CD4-positive, alpha-beta T cell treated with Interleukin-17A for 1 hour (primary cell): ENCODE results near the gene LAMA5.

Experiments
- DNase-seq: peaks from one replicate; pipeline ENCODE4 v3.0.0-alpha.2; 2020

Gene LAMA5

DNA sequence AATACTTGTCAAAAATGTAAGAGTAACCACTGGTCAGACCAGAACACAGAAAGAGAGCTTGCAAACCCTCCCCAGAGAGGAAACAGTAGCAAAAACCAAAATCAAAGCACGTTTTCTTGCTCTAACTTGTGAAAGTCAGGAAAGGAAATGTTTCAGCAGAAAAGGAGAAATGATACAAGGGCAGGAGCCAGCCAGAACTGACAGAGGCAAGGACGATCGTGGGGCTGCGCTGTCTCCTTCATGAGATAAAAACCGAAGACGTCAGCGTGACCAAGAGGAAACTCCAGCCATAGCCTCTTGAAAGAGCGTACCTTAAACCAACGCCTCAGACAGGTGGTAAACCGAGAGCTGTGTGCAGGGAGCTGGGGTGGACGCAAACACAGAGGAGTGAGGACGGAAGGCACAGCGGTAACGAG, 27.5 kb downstream of the LAMA5 start:
- no peak for DNase-seq

DNA sequence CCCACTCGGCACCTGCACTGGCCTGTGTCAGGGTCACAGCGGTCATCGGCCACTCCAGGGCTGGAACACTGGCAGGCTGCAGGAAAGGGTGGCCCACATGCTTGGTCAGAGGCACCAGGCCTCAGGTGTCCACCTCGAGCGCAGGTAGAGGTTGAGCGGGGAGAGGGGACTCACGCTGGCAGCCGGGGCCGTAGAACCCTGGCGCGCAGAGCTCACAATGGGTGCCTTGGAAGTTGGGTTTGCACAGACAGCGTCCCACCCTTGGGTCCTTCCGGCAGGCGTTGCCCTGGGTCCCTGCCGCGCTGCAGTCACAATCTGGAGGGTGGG, 28.9 kb downstream of the LAMA5 start:
- DNase-seq, result no peak

DNA sequence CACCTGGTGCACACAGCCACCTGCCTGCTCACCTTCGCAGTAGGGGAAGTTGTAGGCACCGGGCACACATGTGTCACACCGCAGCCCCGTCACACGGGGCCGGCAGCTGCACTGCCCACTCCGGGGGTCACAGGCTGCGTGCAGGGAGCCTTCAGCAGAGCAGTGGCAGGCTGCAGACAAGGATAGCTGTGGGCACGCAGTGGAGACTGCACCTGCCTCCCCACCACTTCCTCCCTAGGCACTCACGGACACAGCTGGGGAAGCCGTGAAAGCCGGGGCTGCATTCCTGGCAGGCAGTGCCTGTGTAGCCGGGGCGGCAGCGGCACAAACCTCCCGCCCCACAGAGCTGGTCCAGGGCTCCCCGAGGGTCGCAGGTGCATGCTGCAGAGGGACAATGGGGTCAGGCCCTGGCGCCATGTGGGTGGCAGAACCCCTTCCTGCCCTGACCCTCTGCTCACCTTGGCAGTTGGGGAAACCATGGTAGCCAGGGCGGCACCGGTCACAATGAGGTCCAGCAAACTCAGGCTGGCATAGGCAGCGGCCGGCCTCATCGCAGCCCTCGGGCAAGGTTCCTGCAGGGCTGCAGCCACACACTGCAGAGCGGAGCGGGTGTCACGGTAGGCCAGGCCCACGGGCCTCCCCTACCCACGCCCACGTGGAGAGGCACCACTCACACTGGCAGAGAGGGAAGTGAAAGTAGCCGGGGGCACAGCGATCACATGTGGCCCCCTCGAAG, 29.4 kb downstream of the LAMA5 start:
- DNase-seq, result no peak

DNA sequence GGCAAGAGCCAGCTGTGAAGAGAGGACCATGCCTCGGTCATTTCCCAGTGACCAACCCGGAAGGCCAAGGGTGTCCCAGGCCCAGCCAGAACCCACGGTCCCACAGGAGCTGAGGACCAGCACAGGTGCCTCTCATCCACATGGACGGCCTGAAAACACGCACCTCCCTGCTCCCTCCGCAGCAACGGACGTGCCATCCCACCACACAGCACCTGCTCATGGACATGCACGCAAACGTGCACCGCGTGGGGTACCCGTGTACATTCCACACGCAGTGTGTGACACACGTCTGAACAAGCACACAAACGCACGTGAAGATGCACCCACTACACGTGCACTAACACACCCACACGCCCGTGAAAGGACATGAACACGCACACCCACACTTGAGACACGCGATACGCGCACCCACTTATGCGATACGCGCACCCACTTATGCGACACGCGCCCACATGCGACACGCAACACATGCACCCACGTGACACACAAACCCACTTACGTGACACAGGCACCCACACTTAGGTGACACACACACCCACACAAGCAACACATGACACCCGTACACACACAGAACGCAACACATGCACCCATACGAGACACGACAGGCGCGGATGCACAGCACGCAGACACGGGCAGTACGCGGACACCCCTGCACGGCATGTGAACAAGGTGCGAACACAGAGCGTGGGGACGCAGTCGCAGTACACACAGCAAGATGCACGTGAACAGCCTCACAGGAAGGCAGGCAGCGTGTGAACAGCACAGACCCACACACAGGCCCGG, 30.1 kb downstream of the LAMA5 start:
- DNase-seq, result no peak

DNA sequence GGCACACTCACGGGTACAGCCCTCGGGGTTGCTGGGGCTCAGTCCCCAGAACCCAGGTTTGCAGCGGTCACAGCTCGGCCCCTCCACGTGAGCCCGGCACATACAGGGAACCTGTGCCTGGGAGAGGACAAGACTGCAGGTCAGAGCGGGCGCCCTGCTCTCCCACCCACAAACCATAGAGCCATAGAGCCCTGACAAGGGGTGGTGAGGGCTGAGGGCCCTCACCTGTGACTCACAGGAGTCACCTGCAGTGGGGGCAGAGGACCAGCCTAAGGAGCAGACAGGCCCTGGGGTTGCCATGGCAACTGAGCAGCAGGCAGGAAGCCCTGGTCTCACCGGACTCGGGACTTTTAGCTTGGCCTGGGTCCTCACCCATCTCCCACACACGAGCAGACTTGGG, 30.8 kb downstream of the LAMA5 start:
- no peak for DNase-seq

DNA sequence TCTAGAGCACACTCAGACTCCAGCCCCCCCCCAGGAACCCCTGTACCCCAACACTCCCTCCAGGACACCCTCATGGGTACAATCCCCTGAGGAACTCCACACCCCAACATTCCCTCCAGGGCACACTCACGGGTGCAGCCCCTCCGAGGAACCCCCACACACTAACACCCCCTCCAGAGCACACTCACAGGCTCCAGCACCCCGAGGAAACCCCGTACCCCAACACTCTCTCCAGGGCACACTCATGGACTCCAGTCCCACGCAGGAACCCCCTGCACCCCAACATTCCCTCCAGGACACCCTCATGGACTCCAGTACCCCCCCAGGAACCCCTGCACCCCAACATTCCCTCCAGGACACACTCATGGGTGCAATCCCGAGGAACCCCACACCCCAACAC, 31.6 kb downstream of the LAMA5 start:
- no peak for DNase-seq

DNA sequence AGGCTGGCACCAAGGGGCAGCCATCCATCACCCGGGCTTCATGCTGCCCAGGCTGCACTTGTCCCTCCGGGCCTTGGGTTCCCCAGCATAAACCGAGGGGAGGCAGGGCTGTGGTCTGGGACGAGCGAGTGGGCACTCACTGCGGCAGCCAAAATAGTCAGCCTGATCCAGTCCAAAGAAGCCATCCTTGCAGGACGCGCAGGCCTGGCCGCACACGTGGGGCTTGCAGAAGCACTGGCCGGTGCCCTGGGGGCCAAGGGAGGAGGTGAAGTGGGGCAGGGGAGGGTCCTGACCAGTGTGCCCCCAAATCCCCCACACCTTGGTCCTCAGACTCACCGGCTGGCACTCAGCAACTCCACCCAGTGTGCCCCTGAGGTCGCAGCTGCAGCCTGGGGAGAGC, 32.2 kb downstream of the LAMA5 start:
- no peak for DNase-seq

DNA sequence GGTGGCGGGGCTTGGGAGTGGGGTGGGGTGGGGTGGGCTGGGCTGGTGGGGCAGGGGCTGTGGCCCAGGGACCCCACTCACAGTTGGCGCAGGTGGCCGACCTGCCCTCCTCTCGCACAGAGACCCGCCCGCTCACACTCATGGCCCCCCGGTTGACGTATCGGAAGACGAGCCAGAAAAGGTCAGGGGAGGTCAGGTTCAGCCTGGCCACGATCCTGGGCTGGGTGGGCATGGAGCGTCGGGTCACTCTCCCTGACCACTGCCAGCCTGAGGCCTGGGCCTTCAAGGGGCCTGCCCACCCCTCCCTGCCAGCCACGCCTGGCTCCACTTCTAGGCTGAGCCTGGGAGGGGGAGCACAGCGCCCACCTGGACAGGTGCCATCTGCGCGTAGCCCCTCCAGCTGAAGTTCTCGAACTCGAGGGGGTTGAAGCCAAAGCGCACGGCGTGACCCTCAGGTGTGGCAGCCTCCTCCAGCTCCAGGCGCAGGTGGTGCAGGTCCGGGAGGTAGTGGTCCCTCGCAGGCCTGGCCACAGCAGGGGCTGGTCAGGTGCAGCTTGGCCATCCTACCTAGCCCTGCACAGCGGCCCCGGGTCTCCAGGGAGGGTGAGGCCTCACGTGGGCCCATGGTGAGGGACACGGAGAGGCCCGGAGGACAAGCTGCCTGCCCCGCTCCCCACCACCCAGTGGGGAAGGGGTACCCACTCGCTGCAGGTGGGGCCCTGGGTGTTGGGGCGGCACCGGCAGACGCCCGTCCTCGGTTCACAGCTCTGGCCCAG, 33.1 kb downstream of the LAMA5 start:
- DNase-seq, result no peak

DNA sequence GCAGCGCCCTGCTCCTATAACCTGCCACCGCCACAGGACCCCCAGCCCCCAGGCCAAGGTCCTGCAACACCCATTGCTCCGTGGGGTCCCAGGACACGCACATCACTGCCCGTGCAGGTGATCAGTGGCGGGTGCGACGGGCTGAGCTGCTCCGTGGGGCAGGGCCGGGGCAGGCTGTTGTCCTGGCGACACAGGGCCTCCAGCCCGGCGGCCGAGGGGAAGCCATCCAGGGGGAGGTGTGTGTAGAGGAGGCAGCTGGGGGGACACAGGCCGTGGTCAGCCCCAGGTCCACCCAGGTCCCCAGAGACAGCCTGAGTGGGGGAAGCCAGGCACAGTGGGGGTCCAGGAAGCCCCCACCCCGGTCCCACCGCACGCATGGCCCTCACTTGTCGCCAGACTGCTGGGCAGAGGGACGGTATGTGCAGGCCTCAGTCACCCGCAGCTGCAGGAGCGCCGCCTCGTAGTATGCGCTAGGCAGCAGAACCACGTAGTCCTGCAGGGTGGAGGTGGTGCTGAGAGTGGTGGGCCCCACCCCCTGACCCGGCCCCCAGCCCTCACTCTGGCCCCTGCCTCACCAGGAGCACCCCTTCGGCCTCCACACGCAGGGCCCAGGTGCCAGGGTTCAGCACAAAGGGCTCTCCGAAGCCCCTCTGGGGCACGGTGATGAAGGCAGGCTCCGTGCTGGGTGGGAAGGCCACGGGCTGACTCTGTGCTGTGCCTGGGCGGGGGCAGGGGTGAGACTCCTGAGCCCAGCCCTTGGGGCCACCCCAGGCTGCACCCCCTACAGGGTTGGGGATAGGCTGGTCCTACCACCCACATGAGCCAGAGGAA, 33.9 kb downstream of the LAMA5 start:
- DNase-seq, result no peak

DNA sequence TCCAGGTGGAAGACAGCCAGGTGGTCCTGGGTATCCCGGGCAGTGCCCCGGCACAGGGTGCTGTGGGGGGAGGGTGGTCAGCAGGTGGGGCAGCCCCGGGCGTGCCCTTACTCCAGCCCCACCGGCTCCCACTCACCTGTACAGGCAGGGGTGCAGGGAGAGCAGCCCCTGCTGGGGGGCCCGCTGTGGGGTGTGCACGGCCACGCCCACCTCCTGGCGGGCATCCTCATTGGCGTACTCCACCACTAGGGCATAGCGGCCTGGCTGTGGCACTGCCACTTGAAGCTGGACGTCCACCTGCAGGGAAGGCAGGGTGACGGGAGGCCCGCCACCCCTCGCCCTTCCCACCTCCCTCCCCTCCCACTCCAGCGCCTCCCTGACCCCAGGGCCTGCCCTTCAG, 34.7 kb downstream of the LAMA5 start:
- DNase-seq, result no peak

DNA sequence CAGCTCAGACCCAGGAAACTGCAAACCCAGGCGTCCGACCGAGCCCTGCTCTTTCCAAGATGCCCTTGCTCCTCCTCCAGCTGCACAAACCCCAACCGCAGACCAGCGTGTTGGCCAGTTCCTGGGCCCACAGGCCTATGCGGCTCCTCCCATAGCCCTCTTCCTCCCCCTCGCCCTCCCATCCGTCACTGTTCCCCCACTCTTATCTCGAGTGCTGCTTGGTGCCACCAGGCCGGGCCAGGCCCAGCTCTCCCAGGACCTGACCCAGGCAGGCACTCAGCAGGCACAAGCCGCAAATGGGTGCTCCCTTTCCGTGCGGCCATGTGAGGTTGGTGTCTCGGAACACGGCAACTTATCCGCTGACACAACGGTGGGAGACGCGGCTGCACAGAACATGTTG, 35.8 kb downstream of the LAMA5 start:
- no peak for DNase-seq

DNA sequence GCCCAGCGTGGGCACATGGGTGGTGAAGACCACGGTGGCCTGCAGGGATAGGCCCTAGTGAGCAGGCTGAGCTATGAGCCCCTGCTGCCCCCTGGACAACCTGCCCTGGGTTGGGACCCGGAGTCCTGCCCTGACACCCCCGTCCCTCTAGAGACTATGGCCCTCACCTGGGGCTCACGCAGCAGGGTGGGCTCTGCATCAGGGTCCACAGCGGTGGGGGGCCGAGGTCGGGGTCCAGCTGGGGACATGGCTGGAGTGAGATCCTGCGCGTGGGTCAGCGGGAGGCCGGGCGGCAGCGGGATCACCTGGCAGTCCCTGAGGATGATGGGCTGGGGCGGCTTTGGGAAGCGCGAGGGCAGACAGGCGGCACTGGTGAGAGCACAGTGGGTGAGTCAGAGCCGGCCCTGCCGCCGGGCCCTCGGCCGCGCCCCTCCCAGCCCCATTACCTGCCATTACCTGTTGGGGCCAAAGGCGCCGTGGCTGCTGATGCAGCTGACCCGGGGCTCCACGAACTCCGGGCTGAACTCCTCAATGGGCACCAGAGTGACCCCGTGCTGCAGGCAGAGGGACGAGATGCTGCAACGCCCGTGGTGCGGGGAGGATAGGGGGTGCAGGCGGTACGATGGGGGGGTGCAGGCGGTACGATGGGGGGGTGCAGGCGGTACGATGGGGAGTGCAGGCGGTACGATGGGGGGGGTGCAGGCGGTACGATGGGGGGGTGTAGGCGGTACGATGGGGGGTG, 36.4 kb downstream of the LAMA5 start:
- no peak for DNase-seq

DNA sequence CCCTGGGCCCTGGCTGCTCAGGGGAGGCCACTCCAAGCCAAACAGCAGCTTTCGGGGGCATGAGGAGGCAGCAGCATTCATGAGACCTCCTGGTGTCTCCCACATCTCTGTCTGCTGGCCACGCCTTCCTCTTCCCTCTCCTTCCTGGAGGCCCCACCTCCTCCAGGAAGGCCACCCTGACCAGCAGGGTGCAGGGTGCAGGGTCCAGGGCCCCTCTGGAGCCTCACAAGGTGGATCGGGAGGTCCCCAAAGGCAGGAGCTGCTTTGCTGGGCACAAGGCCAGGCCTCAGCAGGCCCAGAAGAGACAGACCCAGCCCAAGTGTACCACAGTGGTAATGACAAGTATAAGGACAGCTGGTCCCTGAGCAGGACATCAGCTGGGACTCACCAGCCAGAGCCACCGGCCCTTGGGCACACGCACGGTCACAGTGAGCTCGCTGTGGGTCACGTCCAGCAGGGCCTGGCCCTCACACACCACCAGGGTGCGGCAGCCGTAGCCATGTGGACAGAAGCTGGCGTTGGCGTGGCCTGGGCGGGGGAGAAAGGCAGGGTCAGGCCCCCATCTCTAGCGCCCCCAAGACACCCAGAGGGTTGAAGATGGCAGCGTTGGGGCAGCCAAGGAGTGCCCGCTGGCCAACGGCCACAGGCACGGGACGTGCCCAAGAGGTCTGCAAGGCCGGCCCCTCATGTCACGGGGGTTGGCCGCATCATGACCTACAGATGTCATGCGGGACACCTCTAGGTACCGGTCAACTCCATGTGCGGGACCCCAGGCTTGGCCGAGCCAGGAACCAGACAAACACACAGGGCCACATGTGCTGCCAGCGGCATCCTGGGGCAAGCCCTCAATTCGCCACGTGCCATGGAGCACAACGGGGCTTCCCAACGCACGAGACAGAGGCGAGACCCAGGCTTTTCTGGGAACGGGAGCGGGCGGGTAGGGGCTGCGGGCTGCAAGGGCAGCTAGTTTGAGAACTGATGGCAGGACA, 37.4 kb downstream of the LAMA5 start:
- DNase-seq, result no peak

DNA sequence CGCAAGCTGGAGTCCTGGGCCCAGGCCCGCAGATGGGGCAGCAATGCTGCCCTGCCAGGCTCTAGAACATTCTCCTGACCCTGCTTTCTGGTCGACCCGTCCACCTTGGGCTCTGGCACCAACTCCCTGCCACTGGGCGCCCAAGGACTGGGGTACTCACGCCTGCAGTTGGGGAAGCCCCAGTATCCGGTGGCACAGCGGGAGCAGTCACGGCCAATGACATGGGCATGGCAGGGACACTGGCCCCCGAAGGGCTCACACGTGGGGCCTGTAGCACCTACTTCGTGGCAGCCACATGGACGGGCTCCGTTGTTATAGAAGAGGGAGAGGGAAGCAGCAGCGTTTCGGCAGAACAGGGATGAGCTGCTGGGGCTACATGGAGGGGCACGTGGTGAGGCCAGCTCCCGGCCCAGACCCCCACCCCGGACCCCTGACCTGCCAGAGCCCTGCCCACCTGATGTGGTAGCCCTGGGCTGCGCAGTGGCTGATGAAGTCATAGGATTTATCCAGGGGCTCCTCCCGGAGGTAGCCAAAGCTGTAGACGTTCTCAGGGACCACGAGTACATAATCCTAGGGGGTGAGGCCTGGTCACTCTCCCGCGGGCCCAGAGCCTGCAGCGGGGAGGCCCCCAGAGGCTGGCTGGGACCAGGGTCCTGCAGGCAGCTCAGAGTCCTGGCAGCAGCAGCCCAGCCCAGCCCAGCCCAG, 38.3 kb downstream of the LAMA5 start:
- no peak for DNase-seq

DNA sequence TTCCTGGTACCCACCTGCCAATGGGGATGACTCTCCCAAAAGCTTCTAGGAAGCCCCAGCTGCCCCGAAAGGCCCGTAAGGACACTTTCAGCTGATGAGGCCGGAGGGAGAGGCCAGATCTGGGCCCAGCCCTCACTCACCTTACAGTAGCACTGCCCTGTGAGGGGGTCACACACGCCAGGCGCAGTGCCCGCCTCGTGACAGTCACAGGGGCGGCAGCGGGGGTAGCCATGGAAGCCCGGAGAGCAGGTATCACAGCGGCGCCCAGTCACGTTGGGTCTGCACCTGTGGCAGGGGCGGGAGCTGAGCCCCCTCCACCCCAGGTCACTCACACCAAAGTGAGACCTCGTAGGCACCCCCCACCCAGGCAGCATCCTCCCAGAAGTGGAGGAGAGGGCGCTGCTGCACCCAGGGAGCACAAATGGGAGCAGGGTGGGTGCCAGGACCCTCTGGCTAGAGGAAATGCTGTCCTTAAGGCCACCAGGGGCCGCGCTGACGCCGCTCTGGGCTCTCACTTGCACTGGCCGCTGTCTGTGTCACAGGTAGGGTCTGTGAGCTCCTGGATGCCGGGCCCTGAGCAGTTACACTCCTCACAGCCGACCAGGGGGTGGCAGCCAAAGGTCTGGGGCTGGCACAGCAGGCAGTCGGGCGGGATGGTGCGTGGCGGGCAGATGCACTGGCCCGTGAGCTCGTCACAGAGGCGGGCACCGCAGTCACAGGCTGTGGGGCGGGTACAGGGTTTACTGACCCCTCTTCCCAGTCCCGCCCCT, 39.2 kb downstream of the LAMA5 start:
- DNase-seq, result no peak

DNA sequence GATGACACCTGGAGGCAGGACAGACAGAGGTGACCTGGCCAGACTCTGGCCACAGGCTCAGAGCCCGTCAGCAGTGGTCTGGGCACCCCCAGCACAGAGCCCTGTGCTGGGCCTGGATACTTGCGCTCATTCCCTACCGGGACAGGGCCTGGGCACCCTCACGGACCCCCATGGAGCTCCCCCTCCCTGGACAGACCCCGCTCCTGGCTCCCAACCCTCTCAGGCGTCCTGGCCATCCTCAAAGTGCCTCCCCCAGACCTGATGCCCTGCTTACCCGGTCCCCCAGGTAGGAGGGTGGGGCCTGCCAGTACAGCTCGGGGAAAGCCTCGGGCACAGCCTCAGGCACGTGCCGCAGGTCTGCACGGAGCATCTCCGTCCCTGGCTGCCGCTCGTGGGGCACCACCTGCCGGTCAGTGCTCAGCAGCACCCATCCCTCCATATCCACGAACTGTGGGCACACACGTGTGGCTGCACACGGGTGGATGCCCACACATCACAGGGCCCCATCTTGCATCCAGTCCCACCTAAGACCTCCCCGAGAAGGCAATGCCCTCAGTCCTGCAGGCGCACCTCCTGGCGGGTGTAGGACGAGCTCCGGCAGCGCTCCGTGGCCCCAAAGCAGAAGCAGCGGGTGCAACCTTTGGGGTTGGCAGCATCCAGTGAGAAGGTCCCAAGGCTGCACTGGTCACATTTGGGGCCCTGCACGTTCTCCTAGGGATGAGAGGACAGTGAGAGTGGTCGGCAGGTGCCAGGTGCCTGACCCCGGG, 40.0 kb downstream of the LAMA5 start:
- no peak for DNase-seq

DNA sequence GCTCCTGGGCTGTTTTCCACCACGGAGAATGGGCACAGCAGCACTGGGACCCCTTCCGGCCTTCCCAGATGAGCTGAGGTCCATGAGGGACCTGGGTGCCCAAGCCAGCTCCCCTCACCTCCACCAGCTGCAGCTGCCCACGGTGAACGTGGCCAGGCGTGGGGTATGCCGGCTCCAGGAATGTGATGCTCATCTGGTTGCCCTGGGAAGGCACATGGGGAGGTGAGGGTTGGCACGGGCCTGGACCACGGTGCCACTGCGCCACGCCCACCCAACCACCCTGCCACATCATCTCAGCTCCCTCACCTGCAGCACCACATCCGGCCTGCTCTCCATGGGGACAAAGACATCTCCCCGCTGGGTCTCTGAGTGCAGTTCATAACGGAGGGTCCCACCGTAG, 40.6 kb downstream of the LAMA5 start:
- no peak for DNase-seq

DNA sequence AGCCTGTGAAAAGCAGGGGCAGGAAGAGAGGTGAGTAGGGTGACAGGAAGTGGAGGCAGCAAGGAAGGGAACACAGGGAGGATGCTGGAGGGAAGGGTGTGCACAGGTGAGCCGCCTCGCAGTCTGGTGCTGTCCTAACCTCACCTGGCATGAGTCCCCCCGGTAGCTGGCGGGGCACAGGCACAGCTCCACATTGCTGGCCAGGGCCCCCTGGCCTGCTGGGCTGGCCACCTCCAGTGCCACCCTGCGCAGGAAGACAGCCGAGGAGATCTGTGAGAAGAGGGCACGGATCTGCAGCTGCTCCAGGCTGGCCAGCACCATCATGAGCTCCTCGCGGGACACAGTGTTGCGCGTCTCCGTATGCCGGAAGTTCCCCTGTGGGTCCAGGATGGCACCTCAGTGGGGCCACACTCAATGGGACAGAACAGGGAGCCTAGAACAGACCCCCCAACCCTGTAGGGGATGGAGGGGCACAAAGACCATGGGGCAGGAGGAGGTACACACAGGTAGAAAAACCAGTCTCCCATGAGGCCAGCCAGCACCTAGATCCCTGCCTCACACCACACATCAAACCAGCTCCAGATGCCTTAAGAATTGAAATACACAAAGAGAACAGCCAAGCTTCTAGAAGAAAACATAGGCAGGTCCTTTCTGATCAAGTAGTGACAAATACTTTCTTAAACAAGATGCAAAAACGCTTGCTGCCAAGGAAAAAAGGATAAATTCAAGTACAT, 41.8 kb downstream of the LAMA5 start:
- DNase-seq, result no peak
